GM12875 (cell line): Measurements from ENCODE around the gene TGFB1I1.

Source experiments
- H3K4me3 ChIP-seq: one replicate; pipeline ENCODE4 v1.5.1; 2011; ENCODE audit warnings: low read depth, low read length, control low read depth
- TF ChIP-seq, protein P1 (sequence below): IDR thresholded peaks from 2 replicates; pipeline ENCODE4 v1.5.1; 2011; ENCODE audit warnings: low read depth, mild to moderate bottlenecking, control low read depth, inconsistent platforms, low read length, moderate library complexity, borderline replicate concordance; ENCODE audit not compliant: insufficient read depth

The TGFB1I1 gene

DNA sequence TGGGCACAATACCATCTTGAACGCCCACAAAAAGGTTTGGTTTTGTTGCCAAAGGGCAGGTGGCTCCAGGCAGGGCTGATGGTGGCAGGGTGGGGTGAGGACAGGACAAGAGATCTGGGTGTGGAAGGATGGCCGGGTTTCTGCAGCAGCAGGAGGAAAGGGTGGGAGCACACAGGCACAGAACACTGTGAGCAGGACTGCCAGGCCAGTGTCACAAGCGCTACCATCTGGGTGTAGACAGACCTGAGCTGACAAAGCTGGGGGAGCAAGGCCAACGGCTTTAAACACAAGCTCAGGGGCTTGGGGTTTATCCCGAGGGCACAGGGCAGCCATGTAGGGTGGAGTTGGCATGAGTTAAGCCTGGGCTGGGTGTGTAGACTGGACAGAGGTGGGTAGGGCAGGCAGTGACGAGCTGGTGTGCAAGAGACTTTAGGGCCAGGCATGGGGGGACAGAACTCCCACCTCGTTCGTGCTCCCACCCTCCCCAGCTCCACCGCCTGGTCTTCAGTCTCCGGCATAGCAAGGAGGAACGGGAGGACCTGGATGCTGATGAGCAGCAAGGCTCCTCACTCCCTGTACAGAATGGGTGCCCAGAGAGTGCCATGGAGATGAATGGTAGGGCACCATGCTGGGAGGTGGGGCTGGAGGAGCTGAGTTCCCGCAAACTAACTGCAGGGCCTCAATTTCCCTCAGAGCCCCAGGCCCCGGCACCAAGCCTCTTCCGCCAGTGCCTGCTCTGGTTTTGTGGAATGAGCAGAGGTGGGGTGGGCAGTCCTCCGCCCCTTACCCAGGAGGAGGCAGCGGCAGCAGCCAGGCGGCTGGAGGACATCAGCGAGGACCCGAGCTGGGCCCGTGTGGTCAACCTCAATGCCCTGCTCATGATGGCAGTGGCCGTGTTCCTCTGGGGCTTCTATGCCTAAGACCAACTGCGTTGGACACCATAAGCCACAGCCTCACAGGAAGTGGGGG lies 17.9 kb downstream of the TGFB1I1 start:
- TF ChIP-seq, protein P1, sequence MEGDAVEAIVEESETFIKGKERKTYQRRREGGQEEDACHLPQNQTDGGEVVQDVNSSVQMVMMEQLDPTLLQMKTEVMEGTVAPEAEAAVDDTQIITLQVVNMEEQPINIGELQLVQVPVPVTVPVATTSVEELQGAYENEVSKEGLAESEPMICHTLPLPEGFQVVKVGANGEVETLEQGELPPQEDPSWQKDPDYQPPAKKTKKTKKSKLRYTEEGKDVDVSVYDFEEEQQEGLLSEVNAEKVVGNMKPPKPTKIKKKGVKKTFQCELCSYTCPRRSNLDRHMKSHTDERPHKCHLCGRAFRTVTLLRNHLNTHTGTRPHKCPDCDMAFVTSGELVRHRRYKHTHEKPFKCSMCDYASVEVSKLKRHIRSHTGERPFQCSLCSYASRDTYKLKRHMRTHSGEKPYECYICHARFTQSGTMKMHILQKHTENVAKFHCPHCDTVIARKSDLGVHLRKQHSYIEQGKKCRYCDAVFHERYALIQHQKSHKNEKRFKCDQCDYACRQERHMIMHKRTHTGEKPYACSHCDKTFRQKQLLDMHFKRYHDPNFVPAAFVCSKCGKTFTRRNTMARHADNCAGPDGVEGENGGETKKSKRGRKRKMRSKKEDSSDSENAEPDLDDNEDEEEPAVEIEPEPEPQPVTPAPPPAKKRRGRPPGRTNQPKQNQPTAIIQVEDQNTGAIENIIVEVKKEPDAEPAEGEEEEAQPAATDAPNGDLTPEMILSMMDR = no peak
- no peak overlapping the region for H3K4me3 ChIP-seq

- TF ChIP-seq, protein P1 = no peak
These were observed 19.9 kb downstream of the TGFB1I1 start for GRCh38 chr16:31491778-31492418.

DNA sequence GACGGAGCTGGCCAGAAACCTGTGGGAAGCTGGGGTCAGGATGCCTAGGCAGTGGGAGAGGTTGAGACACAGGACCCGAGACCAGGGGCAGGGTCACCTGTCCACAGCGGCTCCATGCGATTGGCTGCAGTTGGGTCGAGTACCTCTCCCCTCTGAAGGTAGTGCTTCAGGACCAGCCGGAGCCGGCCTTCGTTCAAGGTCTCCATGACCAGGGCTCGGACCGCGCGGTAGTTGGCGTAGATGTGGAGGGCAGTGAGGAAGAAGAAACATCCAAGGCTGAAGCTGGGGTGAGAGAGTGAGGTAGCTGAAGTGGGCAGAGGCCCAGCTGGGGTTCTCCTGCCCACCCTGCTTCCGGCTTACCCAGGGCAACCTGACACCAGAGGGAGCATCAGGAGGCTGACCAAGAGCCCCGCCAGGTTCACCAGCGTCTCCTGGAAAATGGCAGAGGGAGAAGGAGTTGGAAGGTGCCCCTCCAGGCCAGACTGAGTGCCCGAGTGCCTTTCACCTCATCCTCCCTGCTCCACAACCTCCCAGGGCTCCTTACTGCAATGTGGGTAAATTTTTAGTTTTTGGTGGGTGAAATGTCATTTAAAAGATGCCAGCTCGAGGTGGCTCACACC lies 21.7 kb downstream of the TGFB1I1 start:
- no peak overlapping the region for H3K4me3 ChIP-seq
- TF ChIP-seq, protein P1 = no peak

More at GRCh38 chr16:31491778-31492418, 19.9 kb downstream of the TGFB1I1 start:
- H3K4me3 ChIP-seq = no peak overlapping the region

DNA sequence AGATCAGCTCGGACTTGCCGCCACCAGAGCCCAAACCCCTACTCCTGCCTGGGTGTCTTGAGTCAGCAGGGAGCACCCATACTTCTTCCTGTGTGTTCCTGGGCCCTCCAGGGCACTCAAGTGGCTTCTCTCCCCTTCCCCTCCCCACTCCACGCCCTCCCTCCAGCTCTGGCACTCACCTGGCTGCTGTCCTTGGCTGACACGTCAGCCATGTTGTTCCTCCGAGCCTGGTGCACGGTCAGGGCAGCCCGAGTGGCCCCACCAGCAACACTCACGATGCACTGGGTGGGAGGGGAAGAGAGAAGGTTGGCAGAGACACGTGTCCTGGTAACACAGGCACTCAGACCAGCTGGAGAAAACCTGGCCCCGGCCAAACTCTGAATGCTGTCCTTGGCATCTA lies 24.7 kb downstream of the TGFB1I1 start:
- H3K4me3 ChIP-seq = no peak overlapping the region
- TF ChIP-seq, protein P1 = no peak

DNA sequence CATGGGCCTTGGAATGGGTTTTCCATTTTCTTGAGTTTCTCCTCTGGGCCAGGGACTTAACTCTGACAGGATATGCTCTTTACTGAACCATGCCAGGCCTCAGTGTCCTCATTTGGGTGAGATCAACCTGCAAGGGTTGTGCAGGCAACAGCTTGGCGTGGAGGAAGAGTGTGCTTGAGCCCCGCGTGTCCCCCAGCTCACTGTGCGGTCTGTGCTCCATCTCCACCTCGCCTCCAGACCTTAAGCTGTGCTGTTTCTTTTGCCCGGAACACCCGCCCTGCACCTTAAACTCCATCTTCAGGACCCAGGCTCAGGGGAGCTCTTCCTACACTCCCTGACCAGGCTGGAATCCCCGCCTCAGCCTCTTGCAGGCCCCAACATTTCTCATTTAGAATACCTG lies 26.5 kb downstream of the TGFB1I1 start:
- no peak overlapping the region for H3K4me3 ChIP-seq
- TF ChIP-seq, protein P1 = no peak

DNA sequence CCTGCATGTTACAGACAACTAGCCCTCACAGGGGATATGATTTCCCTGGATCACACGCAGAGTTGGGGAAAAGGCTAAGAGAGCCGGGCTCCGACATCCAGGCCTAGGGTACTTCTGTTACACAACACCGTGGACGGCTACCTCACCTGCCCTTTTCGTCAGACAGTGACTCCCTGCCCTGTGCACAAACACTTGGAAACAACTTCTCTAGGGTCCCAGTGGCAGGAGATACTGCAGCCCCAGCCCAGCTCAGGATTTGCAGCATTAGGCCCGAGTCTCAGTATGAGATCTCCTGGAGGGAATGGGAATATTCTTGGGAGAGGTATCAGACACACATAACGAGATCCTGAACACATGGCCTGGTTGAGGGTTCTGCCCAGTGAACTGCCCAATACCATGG lies 28.0 kb downstream of the TGFB1I1 start:
- H3K4me3 ChIP-seq = no peak overlapping the region
- TF ChIP-seq, protein P1 = no peak
